ENCODE data around the gene C1orf53. TPM values are rescaled to one million over a fixed set of nuclear protein-coding genes. Genes with fewer than 3 reads are reported as not detected.

The C1orf53 gene
- total and polyA plus RNA-seq, 12 donors = 8.9 to 63.8 (median 15.4) TPM

DNA sequence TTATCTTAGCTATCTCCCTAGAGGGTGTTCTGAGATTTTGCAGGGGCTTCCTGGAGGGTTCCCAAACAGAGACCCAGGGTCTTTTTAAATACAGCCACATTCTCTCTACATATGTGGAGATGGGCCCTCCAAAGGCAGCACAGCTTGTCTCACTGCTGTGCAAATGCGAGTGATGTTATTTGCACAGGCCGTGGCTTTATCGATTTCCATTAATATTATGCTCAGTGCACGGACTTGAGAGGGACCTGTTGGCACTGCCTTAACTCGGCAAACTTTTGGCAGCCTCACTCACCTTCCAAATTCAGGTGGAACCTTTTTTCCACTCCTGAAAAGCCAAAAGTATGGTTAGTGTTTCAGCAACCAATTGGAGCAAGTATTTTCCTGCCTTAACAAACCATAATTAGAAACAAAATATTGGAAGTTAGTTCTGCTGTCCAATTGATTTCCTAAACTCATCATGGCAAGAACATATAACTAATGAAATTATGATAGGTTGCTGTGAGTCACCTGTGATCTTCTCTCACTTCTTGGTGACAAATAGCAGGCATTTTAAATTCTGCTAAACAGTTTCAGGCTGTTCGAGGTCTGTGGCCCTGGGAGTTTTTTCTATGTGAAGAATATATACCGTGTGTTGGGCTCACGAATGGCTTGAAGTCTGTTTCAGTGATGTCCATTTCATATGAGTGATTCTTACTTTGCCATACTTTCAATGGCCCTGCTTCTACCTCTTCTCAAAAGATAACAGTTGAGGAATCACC, 25.7 kb downstream of the C1orf53 start:
- no peak for DNase-seq
- H3K36me3 ChIP-seq (replicated peaks in 1 of 2) = no peaks in the 10 kb centered on the region
- H3K4me3 ChIP-seq = no peak overlapping the region
- H3K27ac ChIP-seq = no peak overlapping the region
- TF ChIP-seq POLR2A (IDR thresholded peaks at IDR 0.05) = no peak
- TF ChIP-seq, protein P1, sequence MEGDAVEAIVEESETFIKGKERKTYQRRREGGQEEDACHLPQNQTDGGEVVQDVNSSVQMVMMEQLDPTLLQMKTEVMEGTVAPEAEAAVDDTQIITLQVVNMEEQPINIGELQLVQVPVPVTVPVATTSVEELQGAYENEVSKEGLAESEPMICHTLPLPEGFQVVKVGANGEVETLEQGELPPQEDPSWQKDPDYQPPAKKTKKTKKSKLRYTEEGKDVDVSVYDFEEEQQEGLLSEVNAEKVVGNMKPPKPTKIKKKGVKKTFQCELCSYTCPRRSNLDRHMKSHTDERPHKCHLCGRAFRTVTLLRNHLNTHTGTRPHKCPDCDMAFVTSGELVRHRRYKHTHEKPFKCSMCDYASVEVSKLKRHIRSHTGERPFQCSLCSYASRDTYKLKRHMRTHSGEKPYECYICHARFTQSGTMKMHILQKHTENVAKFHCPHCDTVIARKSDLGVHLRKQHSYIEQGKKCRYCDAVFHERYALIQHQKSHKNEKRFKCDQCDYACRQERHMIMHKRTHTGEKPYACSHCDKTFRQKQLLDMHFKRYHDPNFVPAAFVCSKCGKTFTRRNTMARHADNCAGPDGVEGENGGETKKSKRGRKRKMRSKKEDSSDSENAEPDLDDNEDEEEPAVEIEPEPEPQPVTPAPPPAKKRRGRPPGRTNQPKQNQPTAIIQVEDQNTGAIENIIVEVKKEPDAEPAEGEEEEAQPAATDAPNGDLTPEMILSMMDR (IDR thresholded peaks at IDR 0.05) = no peak
- no peaks in the 10 kb centered on the region for H3K9me3 ChIP-seq (replicated peaks in 1 of 3)
- intact Hi-C loops (cut with DNase I) = loop anchor here in 1 of 2 donors (10.0 kb wide), 1 partner anchor 293 kb away; no protein-coding TSS in a partner anchor
- H3K27me3 ChIP-seq = peaks cover 58% of the 10 kb centered on the region
- 84 to 89% (median 88%) methylated on average over 8 of the region's 8 CpGs for WGBS, 4 donors
- H3K4me1 ChIP-seq (replicated peaks in 1 of 2) = no peaks in the 10 kb centered on the region

DNA sequence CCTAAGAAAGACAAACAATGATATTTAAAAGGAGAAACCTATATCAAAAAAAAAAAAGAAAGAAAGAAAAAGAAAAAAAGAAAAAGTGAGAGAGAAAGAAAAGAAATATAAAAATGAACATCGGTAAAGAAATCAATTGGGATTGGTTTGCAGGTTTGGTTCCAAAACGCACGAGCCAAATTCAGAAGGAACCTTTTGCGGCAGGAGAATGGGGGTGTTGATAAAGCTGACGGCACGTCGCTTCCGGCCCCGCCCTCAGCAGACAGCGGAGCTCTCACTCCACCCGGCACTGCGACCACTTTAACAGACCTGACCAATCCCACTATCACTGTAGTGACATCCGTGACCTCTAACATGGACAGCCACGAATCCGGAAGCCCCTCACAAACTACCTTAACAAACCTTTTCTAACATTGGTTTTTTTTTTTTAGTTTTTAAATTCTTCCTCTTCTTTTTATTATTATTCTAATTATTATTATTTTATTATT, 26.5 kb downstream of the C1orf53 start:
- Histone ChIP-seq H3K4me3 (no peak overlapping the region), H3K36me3 (replicated peaks in 1 of 2) (no peaks in the 10 kb centered on the region), H3K27ac (no peak overlapping the region), H3K27me3 (peaks cover 66% of the 10 kb centered on the region), H3K4me1 (replicated peaks in 1 of 2) (no peaks in the 10 kb centered on the region), H3K9me3 (replicated peaks in 1 of 3) (no peaks in the 10 kb centered on the region)
- intact Hi-C loops (cut with DNase I) = loop anchor here in 1 of 2 donors (10.0 kb wide), 1 partner anchor 294 kb away; no protein-coding TSS in a partner anchor
- no peak for DNase-seq
- WGBS, 4 donors = 14 to 22% (median 16%) methylated on average over 15 of the region's 15 CpGs
- TF ChIP-seq, protein P1 (IDR thresholded peaks at IDR 0.05) = no peak
- no peak for TF ChIP-seq POLR2A (IDR thresholded peaks at IDR 0.05)

DNA sequence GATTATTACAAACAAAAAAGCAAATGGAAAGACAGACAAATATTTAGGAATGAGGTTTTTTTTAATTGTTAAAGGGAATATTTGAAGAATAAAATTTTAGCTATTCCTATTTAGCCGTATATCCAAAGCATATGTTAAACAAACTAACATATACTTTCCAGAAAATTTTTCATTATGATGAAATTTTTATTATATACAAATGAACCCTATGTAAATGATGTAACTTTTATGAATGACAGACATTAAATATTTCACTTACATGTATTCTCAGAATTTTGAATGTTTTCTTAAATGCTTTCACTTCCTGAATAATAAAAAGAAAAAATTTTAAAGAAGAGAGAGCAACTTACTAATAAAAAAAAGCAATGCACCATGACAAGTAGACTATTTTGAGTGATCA, 30.6 kb downstream of the C1orf53 start:
- Histone ChIP-seq H3K27ac (no peak overlapping the region), H3K4me1 (replicated peaks in 1 of 2) (no peaks in the 10 kb centered on the region), H3K27me3 (peaks cover 61% of the 10 kb centered on the region), H3K4me3 (no peak overlapping the region), H3K9me3 (replicated peaks in 1 of 3) (no peaks in the 10 kb centered on the region), H3K36me3 (replicated peaks in 1 of 2) (no peaks in the 10 kb centered on the region)
- 90 to 95% (median 92%) methylated on average over 1 of the region's 1 CpG for WGBS, 4 donors
- DNase-seq = no peak
- intact Hi-C loops (cut with DNase I) = no loop called here
- TF ChIP-seq POLR2A (IDR thresholded peaks at IDR 0.05) = no peak
- TF ChIP-seq, protein P1 (IDR thresholded peaks at IDR 0.05) = no peak

DNA sequence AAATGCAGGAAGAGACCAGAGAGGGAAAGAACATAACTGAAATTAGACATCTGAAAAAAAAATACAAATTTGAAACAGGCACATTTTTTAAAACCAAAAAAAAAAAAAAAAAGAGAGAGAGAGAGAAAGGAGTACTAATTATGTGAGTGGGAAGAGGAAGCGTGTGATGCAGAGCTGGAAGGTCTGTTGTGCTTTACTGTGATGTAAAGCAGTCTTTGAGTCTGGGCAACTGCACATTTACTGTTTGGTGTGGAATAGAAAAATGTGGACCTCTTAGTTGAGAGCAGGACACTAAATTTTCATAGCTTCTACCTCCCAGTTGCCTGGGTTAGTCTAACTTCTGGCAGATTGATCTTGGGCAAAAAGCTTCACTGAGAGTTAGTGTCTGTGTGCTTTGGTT, 31.2 kb downstream of the C1orf53 start:
- TF ChIP-seq, protein P1 (IDR thresholded peaks at IDR 0.05) = no peak
- no peak for TF ChIP-seq POLR2A (IDR thresholded peaks at IDR 0.05)
- intact Hi-C loops (cut with DNase I) = no loop called here
- WGBS, 4 donors = 57 to 82% (median 63%) methylated on average over 1 of the region's 1 CpG

More for the DNA sequence above, 31.2 kb downstream of the C1orf53 start:
- Histone ChIP-seq H3K27ac (no peak overlapping the region), H3K4me1 (replicated peaks in 1 of 2) (no peaks in the 10 kb centered on the region), H3K36me3 (replicated peaks in 1 of 2) (no peaks in the 10 kb centered on the region), H3K9me3 (replicated peaks in 1 of 3) (no peaks in the 10 kb centered on the region), H3K27me3 (peaks cover 57% of the 10 kb centered on the region), H3K4me3 (no peak overlapping the region)
- DNase-seq = no peak

Data from adrenal gland (tissue), 12 donors.